Activated CD8-positive, alpha-beta memory T cell treated with anti-CD3 and anti-CD28 coated beads for 36 hours (primary cell): ENCODE measurements around the gene SPATA21. TPM values are rescaled to one million over a fixed set of nuclear protein-coding genes. Genes with fewer than 3 reads are reported as not detected.
"Not testable (repeated sequence)": the region's sequence is repeated elsewhere in the genome, so short reads cannot be mapped to it uniquely, and the experiment has no call there.

Experiments used
- CTCF ChIA-PET: fragments of 350-600 bp; sonication (Branson Sonifier 250); formaldehyde crosslinking; loops from one replicate; lab custom pipeline; 2021; ENCODE audit warnings: antibody characterized with exemption; lab: Charles Lee
- POLR2A ChIA-PET: fragments of 350-600 bp; sonication (Branson Sonifier 250); formaldehyde crosslinking; loops from one replicate; lab custom pipeline; 2021; ENCODE audit warnings: antibody characterized with exemption; lab: Charles Lee
- total RNA-seq, 2 experiments: library from RNA; stranded (reverse); gene quantifications; one replicate each; pipeline ENCODE4 v1.2.3, GENCODE V29; 2021

Gene SPATA21
- total RNA-seq, 2 experiments from 2014 or later, result not detected

DNA sequence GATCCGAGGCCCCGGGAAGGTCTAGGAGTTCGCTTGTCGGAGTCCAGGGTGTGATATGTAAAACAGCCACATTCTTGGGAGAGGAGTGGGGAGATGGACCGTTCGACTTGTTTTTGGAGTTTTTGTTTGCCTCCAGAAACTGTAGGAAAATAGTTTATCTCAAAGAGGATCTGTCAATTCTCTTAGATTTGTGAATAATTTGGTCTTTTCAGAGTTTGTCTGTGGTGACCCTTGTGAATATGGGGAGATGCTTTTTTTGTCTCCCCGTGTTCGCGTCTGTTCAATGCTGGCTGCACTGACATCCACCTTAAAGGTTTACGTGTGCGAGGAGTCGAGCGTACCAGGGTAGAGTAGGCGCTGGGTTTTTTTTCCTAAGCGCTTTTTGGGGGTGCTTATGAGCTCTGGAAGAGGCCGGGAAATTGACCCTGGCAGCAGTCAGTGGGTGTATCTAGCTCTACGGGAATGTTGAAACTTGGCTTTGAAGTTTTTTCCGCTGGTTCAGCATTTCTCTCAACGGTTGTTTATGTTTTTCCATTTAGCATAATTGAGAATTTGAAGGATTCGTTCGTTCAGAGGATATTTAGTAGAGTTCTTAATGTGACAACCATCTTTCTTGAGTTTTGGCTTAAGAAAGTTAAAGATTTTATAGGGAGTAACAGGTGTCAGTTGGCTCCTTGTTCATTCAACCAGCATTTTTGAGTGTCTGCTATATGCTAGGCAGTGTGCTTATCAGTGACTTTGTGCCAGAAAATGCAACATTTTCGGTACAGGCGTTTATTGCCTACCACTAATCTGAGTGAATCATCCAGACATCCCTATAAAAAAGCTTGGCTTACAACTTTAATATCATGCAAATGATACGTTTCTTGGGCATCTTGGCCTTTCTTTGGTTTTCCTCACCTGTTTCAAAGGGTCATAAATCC lies 69.0 kb downstream of the SPATA21 start:
- ChIA-PET POLR2A (interaction anchor here (0.7 to 1.0 kb wide), 4 partner anchors 16 to 123 kb away, joined by 3 to 4 read pairs (median 3); partner anchors contain the start of gene FBXO42), CTCF (interaction anchor here (1.4 to 1.5 kb wide), 2 partner anchors 16 to 82 kb away, joined by 3 to 4 read pairs; partner anchors contain the start of gene FBXO42)

DNA sequence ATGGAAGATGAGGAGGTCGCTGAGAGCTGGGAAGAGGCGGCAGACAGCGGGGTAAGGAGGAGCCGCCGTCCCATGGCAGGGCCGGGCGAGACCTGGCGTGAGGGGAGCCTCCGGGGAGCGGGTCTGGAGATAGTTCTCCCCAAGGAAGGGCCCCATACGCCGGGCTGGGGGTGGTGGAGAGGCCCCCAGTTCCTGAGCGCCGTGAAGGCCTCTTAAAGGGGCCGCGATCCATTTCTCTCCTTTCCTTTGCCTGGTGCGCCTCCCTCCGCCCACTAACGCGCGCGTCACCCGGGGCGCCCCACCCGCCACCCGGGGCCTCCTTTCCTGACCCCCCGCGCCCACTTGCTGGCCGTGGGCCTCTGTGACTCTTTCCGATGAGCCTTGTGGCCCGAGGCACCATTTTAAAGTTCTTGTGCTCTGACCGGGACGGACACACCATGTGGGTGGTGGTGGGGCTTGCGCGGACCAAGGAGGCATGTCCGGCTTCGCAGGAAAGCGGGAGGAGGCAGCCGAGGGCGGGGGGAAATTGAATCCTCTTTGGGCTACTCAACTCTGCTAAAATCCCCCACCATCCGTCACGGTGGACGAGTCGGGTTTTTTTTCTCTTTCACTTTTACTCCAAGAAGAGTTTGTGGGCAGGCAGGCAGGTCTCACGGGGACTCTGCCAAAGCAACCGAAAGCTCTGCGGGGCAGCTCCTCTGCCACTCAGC lies 69.8 kb downstream of the SPATA21 start:
- ChIA-PET POLR2A (interaction anchor here (0.7 to 1.0 kb wide), 4 partner anchors 15 to 124 kb away, joined by 3 to 4 read pairs (median 3); partner anchors contain the start of gene FBXO42), CTCF (interaction anchor here (1.4 to 1.5 kb wide), 2 partner anchors 15 to 83 kb away, joined by 3 to 4 read pairs; partner anchors contain the start of gene FBXO42)

DNA sequence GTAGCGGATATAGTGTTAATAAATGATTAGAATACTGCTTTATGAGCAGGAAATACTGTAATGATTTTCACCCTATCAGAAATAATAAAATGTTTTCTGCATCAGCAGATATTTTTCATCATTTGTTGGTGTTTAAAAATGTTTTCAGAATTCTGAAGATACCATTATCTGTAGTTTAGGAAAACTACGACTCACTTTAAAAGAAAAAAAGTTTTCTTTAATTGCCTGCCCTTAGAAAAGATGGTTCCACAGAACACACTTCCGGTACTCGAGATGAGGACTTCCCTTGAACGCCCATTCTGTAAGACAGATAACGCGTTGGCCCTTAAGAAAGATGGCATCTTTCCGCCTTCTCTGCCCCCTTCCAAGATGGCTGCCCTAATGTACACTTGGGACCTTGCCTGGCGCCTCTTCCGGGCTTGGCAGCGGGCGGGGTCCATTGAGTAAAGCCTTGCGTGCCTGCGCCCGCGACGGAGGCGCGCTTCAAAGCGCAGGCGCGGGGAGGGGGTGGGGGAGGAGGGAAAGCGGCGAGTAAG lies 70.4 kb downstream of the SPATA21 start, which contains the start of gene SZRD1:
SZRD1 (plus strand) TSS at position 521 of the 536 bp plus-strand sequence. CDS start 16 bp downstream, outside the sequence.
- POLR2A ChIA-PET, result interaction anchor here (0.7 kb wide), 1 partner anchor 59 kb away, joined by 3 read pairs; no protein-coding TSS in a partner anchor
- CTCF ChIA-PET, result interaction anchor here (1.4 kb wide), 1 partner anchor 14 kb away, joined by 4 read pairs; the partner anchor contains the start of gene FBXO42

DNA sequence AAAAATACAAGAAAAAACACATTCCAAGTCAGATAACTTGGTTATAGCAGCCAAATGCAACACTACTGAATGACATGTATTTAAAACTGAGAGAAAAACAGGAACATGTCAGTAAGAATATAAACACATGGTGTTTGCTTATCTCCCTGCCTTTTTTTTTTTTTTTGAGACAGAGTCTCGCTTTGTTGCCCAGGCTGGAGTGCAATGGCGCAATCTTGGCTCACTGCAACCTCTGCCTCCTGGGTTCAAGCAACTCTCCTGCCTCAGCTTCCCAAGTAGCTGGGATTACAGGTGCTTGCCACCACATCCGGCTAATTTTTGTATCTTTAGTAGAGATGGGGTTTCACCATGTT lies 72.1 kb downstream of the SPATA21 start:
- POLR2A ChIA-PET, result not testable (repeated sequence)
- CTCF ChIA-PET, result interaction anchor here (0.7 to 2.0 kb wide), 2 partner anchors 13 to 287 kb away, joined by 3 to 9 read pairs; partner anchors contain the start of gene FBXO42

DNA sequence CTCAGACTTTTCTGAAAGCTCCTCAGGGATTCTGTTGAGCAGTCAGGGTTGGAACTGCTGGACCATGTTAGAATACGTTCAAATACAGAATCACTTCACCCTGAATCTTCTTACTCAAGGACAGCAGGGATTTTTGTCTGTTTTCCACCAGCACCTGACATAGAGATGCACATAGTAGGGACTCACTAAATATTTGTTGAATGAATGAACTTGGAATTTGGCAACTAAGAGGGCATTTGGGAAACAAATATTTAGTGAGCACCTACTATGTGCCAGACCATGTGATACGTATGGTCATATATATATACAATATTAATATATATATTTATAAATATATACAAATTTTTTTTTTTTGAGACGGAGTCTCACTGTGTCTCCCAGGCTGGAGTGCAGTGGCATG lies 80.4 kb downstream of the SPATA21 start:
- CTCF ChIA-PET, result no interaction called here
- POLR2A ChIA-PET, result no interaction called here

DNA sequence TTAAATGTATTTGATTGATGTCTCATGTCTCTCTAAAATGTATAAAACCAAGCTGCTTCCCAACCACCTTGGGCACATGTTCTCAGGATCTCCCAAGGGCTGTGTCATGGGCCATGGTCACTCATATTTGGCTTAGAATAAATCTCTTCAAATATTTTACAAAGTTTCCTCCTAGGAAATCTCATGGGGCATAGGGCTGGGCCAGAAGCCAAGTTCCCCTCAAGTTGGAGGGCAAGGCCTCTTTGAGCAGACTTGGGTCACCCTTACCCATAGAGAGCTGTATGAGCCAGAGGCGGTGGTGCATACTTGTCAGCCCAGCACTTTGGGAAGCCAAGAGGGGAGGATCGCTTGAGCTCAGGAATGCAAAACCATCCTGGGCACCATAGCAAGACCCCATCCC lies 82.6 kb downstream of the SPATA21 start:
- POLR2A ChIA-PET, result no interaction called here
- CTCF ChIA-PET, result no interaction called here

DNA sequence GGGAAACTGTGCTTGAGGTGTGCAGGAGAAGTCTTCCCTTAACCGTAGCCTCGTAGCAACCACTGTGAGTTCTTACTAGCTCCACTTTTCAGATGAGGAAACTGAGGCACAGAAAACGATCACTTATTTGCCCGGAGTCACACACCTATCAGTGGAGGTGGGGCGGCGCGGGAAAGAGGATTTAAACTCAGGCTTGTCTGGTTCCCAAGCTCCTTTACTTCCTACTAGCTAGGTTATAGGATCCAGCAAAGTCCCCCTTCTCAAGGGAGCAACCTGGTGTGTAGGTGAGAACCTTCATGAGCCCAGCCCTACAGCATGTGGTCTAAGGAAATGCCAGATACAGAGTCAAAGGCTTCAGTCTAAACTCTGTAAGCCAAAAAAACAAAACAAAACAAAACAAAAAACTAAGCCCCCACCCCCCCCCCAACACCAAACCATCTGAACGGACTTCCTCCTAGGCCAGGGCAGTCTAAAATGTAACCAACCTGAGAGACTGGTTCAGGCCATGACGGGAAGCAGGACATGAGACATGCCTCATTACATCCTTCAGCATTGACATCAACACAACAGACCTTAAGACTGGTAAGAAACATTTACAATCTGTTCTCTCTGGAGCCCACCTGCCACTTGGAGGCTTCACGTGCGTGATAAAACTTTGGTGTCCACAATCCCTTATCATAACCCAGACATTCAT lies 84.2 kb downstream of the SPATA21 start:
- CTCF ChIA-PET, result interaction anchor here (0.5 to 2.6 kb wide), 5 partner anchors 10 to 537 kb away, joined by 3 to 16 read pairs (median 4); partner anchors contain the start of gene SZRD1

DNA sequence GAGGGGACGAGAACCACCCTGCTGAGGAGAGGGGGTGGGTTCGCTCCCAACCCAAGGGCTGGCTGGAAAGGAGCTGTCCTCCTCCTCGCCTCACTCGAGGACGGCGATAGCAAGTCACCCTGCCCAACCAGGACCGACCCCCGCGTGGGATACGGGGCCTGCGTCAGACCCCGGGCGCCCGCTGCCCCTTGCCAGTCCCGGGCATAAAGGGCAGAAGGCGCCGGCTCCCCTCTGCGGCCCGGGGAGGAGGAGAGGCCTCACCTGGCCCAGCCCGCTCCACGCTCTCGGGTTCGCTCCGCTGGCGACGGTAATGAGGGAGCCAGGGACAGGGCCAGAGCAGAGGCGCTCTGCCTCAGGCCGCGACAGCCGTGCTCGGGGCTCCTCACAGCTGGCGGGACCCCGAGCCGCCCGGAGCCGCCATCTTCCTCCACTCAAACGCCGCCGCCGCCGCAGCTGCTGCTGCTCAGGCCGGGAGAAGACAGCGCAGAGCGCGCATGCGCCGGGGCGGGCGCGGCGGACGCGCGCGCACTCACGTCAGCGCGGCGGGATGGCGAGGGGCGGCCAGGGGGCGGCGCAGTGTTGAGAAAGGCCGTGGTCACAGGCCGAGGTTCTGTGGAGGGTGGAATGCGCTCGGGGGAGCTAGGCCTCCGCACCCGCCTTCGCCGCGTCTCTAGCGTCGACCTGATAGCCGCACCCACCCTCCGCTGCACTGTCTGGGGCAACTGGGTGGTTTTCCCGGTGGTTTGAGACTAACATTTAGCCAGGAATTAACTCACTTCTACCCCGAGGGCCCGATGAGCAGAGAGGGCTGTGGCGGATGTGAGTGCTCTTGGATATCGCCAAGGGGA lies 85.0 kb downstream of the SPATA21 start, which contains the start of gene FBXO42:
FBXO42 (minus strand) TSS at position 487 of the 848 bp plus-strand sequence. CDS start 37,062 bp downstream, outside the sequence.
- ChIA-PET POLR2A (interaction anchor here (0.6 to 1.2 kb wide), 3 partner anchors 16 to 286 kb away, joined by 3 to 7 read pairs (median 4); no protein-coding TSS in a partner anchor), CTCF (interaction anchor here (0.7 to 2.6 kb wide), 5 partner anchors 10 to 538 kb away, joined by 3 to 16 read pairs (median 4); partner anchors contain the start of gene SZRD1)

More for the DNA sequence above, 84.2 kb downstream of the SPATA21 start:
- POLR2A ChIA-PET, result interaction anchor here (0.8 to 1.2 kb wide), 2 partner anchors 15 to 286 kb away, joined by 3 to 4 read pairs; no protein-coding TSS in a partner anchor

DNA sequence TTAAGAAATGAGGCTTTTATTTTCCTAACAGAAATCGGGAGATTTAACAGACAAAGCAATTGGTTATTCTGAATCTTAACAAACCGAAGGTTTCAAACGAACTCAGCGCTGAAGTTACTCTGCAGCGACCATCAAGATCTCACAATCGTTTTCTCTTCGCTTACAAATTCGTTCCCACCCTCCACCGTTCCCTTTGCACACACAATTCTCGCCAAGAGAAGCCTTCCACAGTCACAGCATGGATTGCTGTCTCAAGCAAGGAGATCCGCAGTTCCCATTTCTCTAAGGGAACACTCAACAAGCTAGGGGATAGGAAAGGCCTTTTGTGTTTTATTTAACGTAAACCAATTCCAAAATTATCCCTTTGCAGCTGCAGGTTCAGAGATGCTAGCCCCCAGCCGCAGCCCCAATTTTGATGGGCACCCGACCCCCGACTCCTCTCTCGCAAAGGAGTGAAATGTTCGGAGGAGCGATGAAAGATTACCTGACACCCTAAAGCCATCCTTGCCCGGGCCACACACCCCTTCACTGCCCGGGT lies 85.7 kb downstream of the SPATA21 start:
- CTCF ChIA-PET, result interaction anchor here (0.7 to 2.6 kb wide), 3 partner anchors 11 to 88 kb away, joined by 3 to 16 read pairs (median 9); no protein-coding TSS in a partner anchor
- POLR2A ChIA-PET, result interaction anchor here (1.2 kb wide), 1 partner anchor 16 kb away, joined by 4 read pairs; no protein-coding TSS in a partner anchor

DNA sequence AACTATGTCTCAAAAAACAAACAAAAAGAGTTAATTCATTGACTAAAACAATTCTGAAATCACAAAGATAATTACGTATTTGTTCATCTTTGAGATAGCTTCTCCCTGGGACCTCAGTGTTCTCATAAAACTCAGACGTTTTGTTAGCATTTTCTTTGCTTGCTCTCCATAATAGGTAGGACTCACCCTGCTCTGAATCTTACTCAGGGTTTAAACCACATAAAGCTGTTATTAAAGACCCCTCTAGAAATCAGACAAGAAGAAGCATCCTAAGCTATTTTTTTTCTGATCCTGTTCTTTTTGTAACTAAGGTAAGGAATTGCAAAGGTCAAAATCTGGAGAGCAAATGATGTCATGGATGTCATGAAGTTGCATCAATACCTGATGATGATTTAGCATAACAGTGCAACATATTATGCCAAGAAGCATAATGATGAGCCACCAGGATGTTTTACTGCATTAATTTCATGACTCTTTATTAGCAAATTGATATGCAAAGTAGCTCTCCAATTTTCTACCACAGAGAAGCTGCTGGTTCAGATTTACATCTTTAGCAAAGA lies 87.3 kb downstream of the SPATA21 start:
- POLR2A ChIA-PET, result interaction anchor here (0.6 kb wide), 1 partner anchor 503 kb away, joined by 3 read pairs; no protein-coding TSS in a partner anchor
- CTCF ChIA-PET, result interaction anchor here (0.7 to 2.6 kb wide), 2 partner anchors 14 to 370 kb away, joined by 3 to 9 read pairs; no protein-coding TSS in a partner anchor

Other genes starting within 250 kb of the SPATA21 start
- 1 to 10 TPM; 5.7 to 6.0 TPM for gene ARHGEF19, start 224.8 kb downstream of the SPATA21 start, total RNA-seq
- gene CPLANE2, start 200.2 kb downstream of the SPATA21 start, total RNA-seq, result 1 to 10 TPM; 2.6 to 3.2 TPM
- 10 to 100 TPM; 16.5 to 17.2 TPM for gene FBXO42, start 84.9 kb downstream of the SPATA21 start, total RNA-seq
- gene SZRD1, start 70.2 kb downstream of the SPATA21 start, total RNA-seq, result 100 to 1,000 TPM; 204 to 214 TPM
- 10 to 100 TPM; 62.3 to 64.2 TPM for gene NECAP2, start 3.3 kb upstream of the SPATA21 start, total RNA-seq
- 1,000 to 10,000 TPM in 1 of 2 experiments, 100 to 1,000 TPM in 1; 907 to 1,003 TPM for gene RNU1-1, start 76.9 kb upstream of the SPATA21 start, total RNA-seq
- gene NBPF1, start 176.1 kb upstream of the SPATA21 start, total RNA-seq, result 1 to 10 TPM; 5.7 to 6.0 TPM
- gene RNU1-3, start 229.5 kb upstream of the SPATA21 start, total RNA-seq, result 1,000 to 10,000 TPM in 1 of 2 experiments, 100 to 1,000 TPM in 1; 907 to 1,003 TPM